CD4-positive, alpha-beta T cell treated with Interferon gamma for 1 hour (primary cell): ENCODE data around the gene MEIS1.
"Not testable (repeated sequence)": the region's sequence is repeated elsewhere in the genome, so short reads cannot be mapped to it uniquely, and the experiment has no call there.

Experiments used
- DNase-seq: peaks from one replicate; pipeline ENCODE4 v3.0.0-alpha.2; 2020

The MEIS1 gene

DNA sequence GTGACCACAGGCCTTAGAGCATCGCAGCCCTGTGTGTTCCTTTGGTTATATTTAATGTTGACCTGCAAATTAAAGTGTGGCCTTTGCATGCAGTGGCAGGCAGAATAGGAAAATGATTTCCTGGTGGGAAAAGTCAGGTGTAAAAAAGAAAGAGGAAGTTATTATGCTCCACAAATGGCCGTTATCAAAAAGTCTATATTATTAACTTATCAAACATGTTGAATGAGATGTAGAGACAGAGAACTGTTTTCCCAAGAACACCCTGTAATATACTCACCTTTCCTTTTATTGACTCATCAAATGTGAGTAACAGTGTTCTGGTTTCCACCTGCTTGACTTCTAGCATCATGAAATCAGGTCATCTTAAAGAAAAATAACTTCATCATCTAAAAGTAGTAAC, 35.3 kb downstream of the MEIS1 start:
- DNase-seq, result no peak

DNA sequence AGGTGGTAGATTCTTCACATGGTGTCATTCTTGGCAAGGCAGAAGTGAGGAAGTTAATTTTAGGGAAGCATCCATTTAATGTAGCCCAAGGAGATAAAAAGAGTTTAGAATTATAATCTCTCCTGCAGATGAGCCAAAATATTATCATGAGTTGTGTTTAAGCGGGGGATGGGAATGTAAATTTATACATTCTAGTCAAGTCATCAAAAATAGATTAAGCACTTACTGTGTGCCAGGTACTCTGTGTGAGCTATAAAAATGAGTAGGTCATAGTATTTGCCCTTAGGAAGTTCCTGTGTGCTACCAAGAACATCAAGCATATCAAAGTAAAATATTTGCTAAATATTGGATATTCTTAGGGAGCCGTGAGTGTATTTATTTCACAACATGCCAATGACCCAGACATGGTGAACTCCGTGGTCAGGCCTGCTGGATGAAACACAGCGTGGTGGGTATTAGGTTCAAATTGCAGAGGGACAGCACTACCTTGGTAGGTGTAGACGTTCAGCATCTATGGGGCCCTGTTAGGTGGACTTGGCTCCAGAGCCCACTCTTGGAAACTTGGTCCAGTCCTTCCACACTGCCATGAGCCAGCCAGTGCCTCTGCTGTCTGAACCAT, 37.4 kb downstream of the MEIS1 start:
- DNase-seq, result no peak

DNA sequence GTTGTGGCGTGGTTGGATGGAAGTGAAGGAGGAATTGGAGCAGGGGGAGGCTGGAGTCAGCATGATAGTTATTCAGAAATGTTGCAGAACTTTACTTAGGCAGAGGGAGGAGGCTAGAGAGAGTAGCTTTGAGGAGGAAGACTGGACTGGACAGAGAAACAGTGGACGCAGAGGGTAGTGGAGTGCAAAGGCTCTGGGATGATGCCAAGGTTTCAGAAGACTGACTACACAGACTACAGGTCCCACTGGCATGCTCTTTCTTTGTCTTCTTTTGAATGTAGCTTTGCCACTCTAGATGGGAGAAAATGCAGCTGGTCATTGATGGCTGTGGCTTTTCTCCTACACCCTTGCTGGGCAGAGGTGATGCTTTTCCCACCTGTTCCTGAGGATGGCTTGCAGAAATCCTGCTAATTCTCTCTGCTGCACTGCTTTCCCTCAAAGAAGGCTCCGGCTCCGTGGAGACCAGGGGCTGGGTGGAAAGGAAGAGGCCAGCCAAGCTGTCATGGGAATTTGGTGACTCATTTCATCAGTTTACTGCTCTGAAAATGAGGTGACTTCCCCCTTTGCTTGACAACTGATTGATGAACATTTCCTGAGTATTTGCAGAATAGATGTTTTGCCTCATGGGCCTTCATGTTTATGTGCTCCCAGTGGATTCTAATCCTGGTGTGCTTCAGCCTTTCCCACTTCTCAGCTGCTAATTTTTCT, 42.4 kb downstream of the MEIS1 start:
- no peak for DNase-seq

DNA sequence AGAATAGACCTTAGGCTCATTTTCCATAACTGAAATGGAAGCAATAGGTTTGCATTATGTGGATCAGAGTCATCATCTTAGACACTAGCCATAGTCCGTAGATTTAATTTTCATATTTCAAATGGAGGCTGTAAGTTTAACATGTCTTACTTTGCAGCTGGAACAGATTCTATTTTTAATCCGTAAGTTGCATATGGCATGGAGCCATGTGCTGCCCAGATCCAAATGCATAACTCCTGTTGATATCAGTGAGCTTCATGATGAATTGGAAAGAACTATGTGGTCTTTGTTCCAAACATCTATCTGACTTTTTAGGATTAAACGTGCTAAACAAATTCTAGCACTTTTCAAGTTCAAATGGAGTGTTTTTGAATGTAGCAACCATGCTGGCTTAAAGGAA, 43.4 kb downstream of the MEIS1 start:
- DNase-seq, result no peak

DNA sequence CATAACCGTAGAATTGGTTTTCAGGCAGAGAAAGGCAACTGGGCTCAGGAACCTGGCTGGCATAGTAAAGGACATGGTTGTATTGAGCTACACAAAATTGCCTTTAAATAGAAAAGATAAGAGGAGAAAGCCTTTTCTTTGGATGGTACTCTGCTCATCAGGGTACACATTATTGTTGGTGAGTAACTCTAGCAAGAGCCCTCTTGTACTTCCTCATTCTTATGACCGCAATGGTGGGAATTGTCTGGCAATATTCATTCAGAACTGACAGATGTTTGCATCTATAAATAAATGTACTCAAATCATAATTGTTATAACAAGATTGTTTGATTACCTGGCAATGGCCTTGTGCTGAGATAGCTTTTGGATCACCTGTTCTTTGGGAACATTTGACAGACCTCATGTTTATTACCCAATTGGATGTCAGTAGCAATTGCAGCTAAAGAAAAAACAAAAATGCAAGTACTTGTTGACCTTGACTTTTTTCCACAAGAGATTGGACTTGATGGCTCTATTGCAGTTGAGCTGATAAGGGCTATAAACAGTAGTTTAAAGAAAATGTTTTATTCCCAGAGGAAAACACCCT, 43.9 kb downstream of the MEIS1 start:
- no peak for DNase-seq

DNA sequence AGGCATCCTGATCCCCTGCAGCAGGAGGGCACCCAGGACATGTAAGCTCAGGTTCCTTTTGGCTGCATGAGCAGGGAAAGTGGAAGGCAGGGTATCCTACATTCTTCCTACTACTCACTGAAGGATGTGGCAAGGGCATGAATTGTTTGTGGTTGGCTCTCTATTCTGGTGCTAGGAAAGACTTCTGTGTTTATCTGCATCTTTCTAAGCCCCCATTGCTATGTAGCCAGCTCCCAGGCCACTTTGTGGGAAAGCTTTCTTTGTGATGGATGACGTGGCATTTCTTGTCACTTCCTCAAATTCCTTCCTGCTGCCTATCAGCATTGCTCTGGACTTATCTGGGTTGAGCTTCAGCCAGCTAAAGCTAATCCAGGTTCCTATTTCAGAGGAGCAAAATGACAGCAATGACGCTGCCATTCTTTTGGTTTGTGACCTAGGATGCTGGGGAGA, 46.2 kb downstream of the MEIS1 start:
- no peak for DNase-seq

DNA sequence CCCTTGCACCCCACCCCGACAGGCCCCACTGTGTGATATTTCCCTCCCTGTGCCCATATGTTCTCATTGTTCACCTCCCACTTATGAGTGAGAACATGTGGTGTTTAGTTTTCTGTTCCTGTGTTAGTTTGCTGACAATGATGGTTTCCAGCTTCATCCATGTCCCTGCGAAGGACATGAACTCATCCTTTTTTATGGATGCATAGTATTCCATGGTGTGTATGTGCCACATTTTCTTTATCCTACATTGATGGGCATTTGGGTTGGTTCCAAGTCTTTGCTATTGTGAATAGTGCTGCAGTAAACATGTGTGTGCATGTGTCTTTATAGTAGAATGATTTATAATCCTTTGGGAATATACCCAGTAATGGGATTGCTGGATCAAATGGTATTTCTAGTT, 50.3 kb downstream of the MEIS1 start:
- DNase-seq, result not testable (repeated sequence)

DNA sequence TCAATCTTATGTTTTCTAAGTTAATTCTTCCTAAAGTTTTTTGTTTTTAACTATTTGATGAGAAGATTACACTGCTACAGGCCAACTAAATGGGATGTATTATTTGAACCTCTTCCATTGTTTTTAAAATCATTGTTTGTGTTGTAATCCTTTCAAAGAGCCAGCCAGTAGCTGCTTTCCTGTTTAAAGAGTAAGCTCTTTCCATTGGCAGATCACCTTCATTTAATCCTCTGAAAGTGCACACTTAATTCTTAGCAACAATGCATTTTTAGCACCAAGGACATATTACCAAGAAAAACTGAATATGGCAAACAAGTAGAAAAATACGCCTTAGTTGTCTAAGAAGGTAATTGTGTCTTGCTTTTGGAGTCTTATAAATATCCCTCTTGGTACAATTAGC, 54.0 kb downstream of the MEIS1 start:
- DNase-seq, result no peak

DNA sequence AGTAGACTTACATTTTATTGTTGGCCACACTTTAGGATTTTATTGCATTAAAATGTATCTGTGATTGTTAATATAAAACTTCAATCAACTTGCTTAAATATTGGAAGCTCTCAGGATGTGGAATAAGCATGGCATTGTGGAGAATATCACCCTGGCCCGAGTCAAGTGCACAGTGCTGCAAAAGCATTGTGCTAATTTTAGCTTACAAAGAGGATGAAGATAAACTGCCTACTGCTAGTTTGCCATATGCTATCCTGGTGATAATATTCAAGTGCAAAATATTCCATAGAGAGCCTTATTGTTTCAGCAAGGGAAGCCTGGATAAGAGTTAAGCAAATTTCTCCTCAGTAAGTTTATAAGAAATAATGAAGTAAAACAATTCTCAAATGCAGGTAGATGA, 54.5 kb downstream of the MEIS1 start:
- DNase-seq, result no peak

DNA sequence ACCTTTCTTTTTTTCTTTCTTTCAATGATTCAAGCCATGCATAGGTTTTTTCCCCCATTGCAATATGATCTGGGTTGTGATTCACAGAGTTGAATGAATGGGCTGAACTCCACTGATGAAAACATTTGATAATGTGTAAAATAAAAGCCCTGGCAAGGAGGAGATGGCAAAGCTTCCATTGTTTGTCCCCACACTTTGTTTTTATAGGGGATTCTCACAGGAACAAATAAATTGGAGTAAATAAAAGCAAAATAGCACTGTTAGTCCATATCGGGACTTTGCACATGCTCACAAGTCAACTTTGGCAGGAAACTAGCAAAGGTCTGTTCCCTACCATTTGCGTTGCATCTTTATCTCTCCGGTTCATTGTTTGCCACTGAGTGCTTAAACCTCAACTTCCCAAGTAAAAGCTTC, 55.7 kb downstream of the MEIS1 start:
- no peak for DNase-seq

DNA sequence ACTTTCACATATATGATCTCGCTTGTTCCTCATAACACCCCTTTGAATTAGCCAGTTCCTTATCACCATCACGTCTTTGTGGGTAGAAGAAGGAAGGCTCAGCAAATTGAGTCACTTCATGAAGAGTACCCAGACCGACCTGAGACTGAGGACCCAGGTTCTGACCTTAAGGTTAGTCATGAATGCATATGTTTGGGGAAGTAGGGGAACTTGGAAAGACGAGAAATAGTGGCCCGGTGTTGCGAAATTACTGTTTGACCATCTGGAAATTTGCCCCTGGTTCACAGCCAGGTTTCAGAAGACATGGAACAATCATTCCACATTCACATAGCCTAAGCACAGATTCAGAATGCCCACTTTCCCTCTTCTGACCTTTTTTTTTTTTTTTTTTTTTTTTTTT, 59.8 kb downstream of the MEIS1 start:
- DNase-seq, result no peak

DNA sequence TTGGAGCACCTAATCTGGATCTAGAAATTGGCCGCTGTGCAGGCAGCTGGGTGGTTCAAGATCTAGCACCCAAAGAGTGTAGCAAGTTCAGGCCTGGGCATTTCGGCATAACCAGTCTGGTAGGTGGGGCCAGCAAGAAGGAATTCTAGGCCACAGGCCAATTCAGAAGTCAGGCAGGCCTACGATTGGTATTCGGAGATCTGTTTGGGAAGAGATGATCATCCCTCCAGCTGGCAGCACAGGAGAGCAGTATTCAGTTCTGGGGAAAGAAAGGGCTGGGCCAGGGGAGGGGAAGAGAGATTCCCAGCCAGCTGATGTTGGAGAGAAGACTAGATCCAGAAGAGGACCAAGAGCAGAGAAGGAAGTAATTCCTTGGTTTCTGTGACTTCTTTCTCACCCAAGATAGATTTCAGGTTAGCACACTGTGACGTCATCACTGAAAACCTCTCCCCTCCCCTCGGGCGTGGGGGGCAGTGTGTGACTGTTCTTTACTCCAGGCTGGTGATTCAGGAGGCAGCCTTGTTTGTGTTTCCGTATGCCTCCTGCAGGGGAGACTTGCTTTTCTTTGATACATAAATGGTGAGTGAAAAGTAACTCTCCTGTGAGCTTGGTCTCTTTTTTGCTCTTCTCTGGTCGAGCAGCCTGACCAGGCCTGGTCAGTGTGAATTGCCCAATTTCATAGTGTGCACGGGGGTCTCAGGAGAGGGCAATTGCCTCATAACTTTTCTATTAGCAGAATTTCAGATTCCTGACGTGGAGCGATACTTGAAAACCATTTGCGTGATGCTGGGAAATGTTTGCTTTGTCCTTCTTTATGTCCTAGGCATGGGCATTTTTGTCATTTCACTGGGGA, 61.1 kb downstream of the MEIS1 start:
- no peak for DNase-seq

DNA sequence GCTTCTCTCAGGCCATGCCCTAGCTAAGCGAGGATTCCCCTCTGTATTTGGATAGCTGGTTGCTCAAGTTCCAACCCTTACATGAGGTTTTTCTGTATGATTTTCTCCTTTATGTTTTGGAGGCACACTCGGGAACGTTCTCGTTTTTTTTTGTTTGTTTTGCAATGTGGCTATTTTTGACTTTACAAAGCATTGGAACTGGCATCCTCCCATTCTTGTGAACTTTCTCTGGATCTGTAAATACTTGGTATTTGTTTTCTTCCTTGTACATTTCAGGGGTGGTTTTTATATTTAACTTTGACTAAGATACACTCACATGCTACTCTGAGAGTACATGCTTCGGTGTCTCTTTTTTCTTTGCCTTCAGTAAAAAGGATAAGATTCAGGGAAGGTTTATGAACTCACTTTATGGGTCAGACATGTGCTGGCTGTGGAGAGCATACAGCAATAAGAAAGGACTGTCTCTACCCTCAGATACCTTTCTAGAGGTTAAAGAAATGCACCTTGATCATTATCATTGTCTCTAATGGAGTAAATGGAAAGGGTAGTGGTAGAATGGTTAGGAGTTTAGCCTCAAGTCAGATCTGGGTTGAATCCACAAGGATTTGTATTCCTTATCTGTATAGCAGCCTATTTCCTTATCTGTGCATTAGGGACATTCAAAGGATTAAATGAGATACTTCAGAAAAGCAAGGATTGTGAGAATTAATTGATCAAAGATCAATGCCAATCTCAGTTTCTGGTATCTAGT, 61.9 kb downstream of the MEIS1 start:
- no peak for DNase-seq

DNA sequence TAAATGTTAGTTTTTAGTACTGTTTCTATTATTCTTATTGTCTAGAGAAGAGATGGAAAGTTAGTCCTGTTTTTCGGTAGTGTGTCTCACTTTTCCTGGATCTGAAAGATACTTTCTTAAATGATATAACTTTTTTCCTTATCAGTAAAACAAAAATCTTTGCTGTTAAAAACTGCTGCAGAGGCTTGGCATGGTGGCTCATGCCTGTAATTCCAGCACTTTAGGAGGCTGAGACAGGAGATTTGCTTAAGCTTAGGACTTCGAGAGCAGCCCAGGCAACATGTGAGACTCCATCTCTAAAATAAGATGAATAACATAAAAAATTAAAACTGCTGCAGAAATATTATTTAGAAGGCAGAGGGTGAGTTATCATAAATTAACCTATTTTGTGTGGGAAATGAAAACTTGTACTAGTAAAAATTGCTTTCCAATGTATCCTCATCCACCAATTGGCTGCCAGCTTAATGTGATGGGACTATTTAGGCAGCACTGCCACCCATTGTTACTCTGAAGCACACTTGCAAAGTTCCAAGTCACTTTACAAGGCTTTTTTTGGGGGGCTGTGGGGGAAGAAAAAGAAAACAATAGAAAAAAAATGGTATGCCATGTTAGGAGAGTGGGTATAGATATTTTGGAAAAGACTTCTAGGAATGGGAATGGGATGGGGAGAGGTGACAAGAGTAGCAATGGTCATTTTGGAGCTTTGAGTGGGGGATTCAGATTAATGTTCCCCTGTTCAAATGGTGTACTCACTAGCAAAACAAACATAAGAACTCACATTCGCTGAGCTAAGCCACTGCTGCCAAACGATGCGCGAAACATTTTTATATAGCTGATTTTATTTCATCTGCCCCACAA, 62.7 kb downstream of the MEIS1 start:
- DNase-seq, result no peak

DNA sequence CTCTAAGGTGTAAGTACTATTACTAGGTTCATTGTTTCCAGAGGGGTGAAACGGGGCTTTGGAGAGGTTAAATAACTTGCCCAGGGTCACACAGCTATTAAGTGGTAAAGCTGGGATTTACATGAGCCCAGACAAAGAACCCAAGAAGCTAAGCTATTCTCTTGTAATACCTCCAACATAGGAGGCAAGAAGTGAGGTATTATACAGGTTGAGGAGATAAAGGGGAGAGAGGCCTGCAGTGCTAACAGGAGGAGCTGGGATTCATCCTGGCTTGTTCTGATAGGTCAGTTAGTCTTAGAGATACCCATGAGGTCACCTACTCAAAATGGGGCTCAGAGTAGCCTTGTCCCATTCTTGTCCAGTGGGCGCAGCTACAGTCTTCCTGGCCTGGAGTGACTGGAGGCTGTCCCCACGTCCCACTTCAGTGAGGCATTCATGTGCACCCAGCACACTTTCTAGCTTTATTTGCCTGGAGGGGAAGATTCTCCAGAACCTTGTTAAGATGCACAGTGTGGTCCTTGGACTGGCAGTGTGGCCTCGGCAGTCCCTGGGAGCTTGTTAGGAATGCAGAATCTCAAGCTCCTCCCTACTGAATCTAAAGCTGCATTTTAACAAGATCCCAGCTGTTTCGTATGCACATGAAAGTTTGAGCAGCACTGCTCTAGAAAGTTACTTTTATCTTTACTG, 63.5 kb downstream of the MEIS1 start:
- DNase-seq, result no peak

DNA sequence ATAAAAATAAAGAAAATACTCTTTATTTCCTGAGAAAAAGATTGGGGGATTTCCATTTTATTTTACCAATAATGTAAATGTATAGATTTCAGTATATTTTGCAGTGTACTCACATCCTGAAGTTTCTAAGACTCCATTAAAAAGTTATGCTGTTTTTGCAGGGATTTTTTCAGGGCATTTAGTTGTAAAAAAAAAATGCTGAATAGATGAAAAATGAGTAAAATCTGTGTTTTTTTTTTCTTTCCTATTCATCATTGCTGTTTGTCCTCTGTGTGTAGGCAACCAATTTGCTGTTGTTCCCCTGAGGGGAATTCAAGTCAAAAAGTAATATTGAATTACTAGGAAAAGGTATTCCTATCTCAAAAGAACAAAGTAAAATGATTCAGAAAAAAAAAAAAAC, 66.3 kb downstream of the MEIS1 start:
- no peak for DNase-seq

DNA sequence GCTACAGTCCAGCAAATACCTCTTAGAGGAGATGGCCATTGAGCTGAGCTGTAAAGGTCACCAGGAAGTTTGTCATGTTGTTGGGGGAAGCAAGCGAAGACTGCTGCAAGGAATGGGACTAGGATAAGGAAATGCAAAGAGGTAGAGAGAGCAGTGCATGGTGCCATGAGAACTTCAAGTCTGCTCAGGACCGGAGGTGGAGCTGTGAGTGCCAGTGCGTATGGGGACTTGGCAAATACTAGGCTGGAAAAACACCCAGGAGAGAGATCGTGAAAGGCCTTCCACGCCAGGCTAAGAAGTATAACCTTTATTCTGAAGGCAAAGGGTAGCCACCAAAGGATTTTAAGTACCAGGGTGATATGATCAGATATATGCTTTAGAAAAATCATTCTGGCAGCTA, 71.3 kb downstream of the MEIS1 start:
- no peak for DNase-seq

DNA sequence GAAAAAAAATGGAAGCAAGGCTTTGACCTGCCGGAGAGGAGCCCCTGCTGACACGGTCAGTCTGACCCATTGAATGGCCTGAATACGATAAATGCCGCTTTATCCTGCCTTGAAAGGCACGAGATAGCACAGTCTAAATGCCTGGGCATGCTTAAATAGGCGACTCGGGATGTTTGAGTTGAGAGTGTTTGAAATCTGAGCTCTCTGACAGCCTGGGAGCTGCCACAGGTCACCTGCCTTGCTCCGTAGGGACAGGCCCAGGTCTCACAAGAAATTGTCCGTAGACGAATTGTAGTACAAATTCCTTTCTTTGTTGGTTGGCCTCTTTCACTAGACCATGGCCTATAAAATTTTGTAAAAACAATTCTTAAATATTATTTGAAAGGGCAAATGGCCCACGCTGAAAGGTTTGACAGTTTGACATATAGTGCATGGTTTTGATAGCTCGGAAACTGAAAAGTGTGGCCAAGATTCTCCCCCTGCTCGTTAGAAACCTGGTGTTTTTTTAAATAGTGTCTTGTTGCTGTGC, 72.8 kb downstream of the MEIS1 start:
- no peak for DNase-seq

DNA sequence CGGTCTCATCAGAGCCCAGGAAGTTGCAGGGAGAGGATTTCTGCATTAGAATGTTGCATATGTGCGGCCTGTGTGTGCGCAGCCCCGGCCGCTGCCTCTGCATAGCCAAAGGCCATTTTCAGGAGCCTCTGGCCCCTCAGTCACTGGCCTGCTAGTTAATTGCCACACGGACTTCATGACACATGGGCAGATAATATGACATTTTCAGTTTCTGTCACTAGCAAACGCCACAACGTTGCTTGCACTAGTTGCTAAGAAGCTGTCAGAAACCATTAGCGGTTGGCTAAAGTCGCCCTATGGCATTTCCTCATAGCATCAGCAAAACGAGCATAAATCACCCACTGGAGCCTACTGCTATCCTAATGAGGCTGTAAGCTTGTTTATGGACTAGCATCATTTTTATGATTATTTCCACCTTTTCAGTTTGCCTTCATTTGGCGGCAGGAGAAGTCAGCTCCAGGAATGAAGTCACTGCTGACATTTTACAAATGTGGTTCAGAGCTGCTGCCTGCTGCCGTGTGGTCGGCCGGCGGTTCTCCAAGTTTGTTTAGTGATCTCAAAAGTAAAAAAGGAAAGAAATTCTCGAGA, 73.7 kb downstream of the MEIS1 start:
- no peak for DNase-seq

DNA sequence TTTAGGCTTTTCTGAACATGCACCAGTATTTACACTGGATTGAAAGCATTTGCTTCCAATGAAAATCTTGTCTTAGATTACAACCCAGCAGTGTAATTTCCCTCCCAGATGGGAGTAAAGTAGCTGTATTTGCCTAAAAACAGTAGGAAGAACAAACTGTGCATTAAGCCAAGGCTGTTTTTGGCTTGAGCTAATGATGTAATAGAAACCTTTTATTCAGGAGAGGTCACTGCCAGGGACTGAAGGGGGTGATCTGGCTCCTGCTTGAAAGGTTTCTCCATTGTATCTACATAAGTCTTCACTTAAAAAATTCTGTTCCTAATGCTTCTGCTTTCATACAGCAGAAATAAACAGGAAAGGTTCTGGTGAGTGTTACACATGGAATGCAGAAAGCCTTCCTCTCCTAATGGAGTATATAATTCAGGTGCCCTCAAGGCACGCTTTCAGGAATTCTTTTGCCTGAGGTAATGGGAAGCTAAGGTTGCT, 74.4 kb downstream of the MEIS1 start:
- no peak for DNase-seq
